ENCODE data around the gene RPL13A.

DNA sequence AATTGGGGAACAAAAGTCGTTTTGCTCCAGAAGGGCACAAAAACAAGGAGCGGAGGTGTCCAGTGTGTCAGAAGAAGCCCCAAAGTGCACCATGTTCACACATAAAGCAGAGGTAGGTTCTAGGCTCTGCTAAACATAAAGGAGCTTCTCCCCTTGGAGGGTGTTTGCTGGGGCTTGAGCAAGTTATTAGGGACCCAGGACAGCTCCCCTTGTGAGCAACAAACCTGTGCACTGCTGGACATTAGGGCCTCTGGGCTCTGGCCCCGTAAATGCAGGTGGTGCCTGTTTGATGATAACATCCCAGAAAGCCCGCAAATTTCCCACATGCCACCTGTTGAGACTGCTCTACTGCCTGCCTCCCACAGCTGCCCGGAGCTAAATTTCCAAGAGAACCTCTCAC is 51.2 kb downstream of the RPL13A start:
- no peak for TF ChIP-seq GATA3 (IDR thresholded peaks at IDR 0.05; ENCODE audit: low read depth, low read length)
- no peak for TF ChIP-seq GATA2 (IDR thresholded peaks at IDR 0.05; ENCODE audit: low read depth, low read length)
